Activated T-helper 9 cell treated with anti-CD3 and anti-CD28 coated beads, Interleukin-2, amount 50 U/mL, for 16 hours (primary cell): ENCODE results near the gene FAM118A.

Experiments used
- DNase-seq: peaks from one replicate; pipeline ENCODE4 v3.0.0-alpha.2; 2020; ENCODE audit warnings: low read depth

The FAM118A gene

DNA sequence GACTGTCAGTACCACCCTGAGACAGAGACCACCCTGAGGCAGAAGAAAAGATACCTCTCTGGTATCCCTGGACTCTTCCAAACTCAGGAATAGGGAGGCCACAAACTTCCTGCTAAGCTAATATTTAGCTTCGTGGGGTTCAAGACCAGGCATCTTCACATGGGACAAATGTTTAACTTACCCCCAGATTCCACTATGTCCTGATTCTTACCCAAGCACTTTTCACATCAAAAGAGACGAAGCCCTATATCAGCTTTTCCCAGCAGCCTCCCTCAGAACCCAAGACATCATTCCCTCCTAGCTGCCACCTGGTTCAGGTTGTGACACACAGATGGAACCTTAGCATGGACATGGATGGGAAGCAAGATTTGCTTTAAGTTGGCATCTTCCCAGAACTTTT is 71.6 kb downstream of the FAM118A start:
- no peak for DNase-seq

DNA sequence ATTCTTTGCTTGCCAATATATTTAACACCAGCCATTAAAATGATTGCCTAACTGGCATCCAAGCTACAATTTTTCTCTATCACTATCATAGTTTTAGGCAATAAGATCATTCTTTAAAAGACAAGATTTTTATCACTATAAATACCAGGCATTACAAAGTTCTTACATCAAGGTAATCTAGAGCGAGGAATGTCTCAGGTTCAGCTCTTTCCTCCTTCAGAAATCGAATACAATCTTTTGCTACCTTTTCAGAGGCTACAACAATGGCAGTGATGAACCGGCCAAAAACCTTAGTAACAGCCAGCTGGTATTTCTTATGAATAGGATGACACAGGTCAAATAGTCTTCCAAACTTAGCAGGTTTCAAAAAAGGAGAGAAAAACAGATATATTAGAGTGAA is 79.8 kb downstream of the FAM118A start:
- no peak for DNase-seq
